ENCODE measurements around the gene MKNK1.

Gene MKNK1

GRCh38 chr1:46585312-46585938 is 18.6 kb downstream of the MKNK1 start:
- no peak for DNase-seq (ENCODE audit: low spot score)
- TF ChIP-seq CTCF (IDR thresholded peaks at IDR 0.05; ENCODE audit: extremely low read depth, insufficient read depth, missing control alignments), result no peak
- in situ Hi-C loops (cut with MboI; ENCODE audit: low pct_unique_long_range_greater_than_20kb, low sequenced_read_pairs, unreplicated experiment), result no loop called here

GRCh38 chr1:46583494-46583893 is 20.6 kb downstream of the MKNK1 start:
- DNase-seq (ENCODE audit: low spot score), result no peak
- in situ Hi-C loops (cut with MboI; ENCODE audit: low pct_unique_long_range_greater_than_20kb, low sequenced_read_pairs, unreplicated experiment), result no loop called here
- TF ChIP-seq CTCF (IDR thresholded peaks at IDR 0.05; ENCODE audit: extremely low read depth, insufficient read depth, missing control alignments), result no peak

- no peak for DNase-seq (ENCODE audit: low spot score)
- in situ Hi-C loops (cut with MboI; ENCODE audit: low pct_unique_long_range_greater_than_20kb, low sequenced_read_pairs, unreplicated experiment), result no loop called here
Observed at GRCh38 chr1:46582972-46583371, 21.1 kb downstream of the MKNK1 start.

GRCh38 chr1:46581681-46582455 is 22.2 kb downstream of the MKNK1 start:
- in situ Hi-C loops (cut with MboI; ENCODE audit: low pct_unique_long_range_greater_than_20kb, low sequenced_read_pairs, unreplicated experiment), result no loop called here
- DNase-seq (ENCODE audit: low spot score), result no peak
- no peak for TF ChIP-seq CTCF (IDR thresholded peaks at IDR 0.05; ENCODE audit: extremely low read depth, insufficient read depth, missing control alignments)

More at GRCh38 chr1:46582972-46583371, 21.1 kb downstream of the MKNK1 start:
- TF ChIP-seq CTCF (IDR thresholded peaks at IDR 0.05; ENCODE audit: extremely low read depth, insufficient read depth, missing control alignments), result no peak

GRCh38 chr1:46580140-46580903 is 23.7 kb downstream of the MKNK1 start:
- DNase-seq (ENCODE audit: low spot score), result no peak
- TF ChIP-seq CTCF (IDR thresholded peaks at IDR 0.05; ENCODE audit: extremely low read depth, insufficient read depth, missing control alignments), result no peak
- in situ Hi-C loops (cut with MboI; ENCODE audit: low pct_unique_long_range_greater_than_20kb, low sequenced_read_pairs, unreplicated experiment), result no loop called here

- no peak for DNase-seq (ENCODE audit: low spot score)
- in situ Hi-C loops (cut with MboI; ENCODE audit: low pct_unique_long_range_greater_than_20kb, low sequenced_read_pairs, unreplicated experiment), result no loop called here
- TF ChIP-seq CTCF (IDR thresholded peaks at IDR 0.05; ENCODE audit: extremely low read depth, insufficient read depth, missing control alignments), result no peak
Observed at GRCh38 chr1:46577671-46578070, 26.4 kb downstream of the MKNK1 start.
